SK-N-SH treated with all-trans-retinoic acid at 6 μM for 48 hours (cell line): ENCODE data around the gene BLOC1S6.
A peak's percentile ranks its signal among the peaks of the same experiment; 100 is the strongest.

Experiments
- ATAC-seq: fragments of 200-7000 bp; cut with Tn5 transposase; 3 replicates; pipeline ENCODE4 v1.9.1; 2020; ENCODE audit warnings: mild to moderate bottlenecking, moderate library complexity
- ARNTL ChIP-seq: fragments of 450-650 bp; formaldehyde crosslinking; IDR thresholded peaks from 2 replicates; pipeline ENCODE4 v1.5.0; 2020; ENCODE audit warnings: low read depth, mild to moderate bottlenecking, moderate library complexity, borderline replicate concordance
- BACH2 ChIP-seq: fragments of 250-450 bp; sonication (Bioruptor Pico); IDR thresholded peaks from 2 replicates; pipeline ENCODE4 v1.9.0; 2021; ENCODE audit warnings: mild to moderate bottlenecking, borderline replicate concordance
- CREB5 ChIP-seq: fragments of 250-450 bp; sonication (Bioruptor Pico); IDR thresholded peaks from 2 replicates; pipeline ENCODE4 v1.5.1; 2020; ENCODE audit warnings: low read depth, mild to moderate bottlenecking, moderate library complexity
- CSDC2 ChIP-seq: fragments of 250-450 bp; sonication (Bioruptor Pico); IDR thresholded peaks from 2 replicates; pipeline ENCODE4 v1.5.0; 2020; ENCODE audit warnings: mild to moderate bottlenecking, moderate library complexity
- CSRNP3 ChIP-seq: fragments of 250-450 bp; sonication (Bioruptor Pico); IDR thresholded peaks from 2 replicates; pipeline ENCODE4 v1.5.1; 2021; ENCODE audit warnings: mild to moderate bottlenecking, moderate library complexity
- ESRRG ChIP-seq: fragments of 250-450 bp; sonication (Bioruptor Pico); IDR thresholded peaks from 2 replicates; pipeline ENCODE4 v1.6.1; 2021; ENCODE audit warnings: mild to moderate bottlenecking
- GLIS3 ChIP-seq: fragments of 250-450 bp; sonication (Bioruptor Pico); IDR thresholded peaks from 2 replicates; pipeline ENCODE4 v1.5.0; 2020; ENCODE audit warnings: mild to moderate bottlenecking, moderate library complexity
- OSR1 ChIP-seq: fragments of 250-450 bp; sonication (Bioruptor Pico); IDR thresholded peaks from 2 replicates; pipeline ENCODE4 v1.8.0; 2022; ENCODE audit warnings: moderate library complexity, mild to moderate bottlenecking, inconsistent platforms
- PATZ1 ChIP-seq: fragments of 250-450 bp; sonication (Bioruptor Pico); IDR thresholded peaks from 2 replicates; pipeline ENCODE4 v1.8.0; 2020; ENCODE audit warnings: mild to moderate bottlenecking, moderate library complexity, borderline replicate concordance
- POU6F1 ChIP-seq: fragments of 250-450 bp; sonication (Bioruptor Pico); IDR thresholded peaks from 2 replicates; pipeline ENCODE4 v1.8.0; 2021; ENCODE audit warnings: low read depth, mild to moderate bottlenecking, moderate library complexity, borderline replicate concordance
- PPARA ChIP-seq: fragments of 250-450 bp; sonication (Bioruptor Pico); IDR thresholded peaks from 2 replicates; pipeline ENCODE4 v1.5.0; 2020; ENCODE audit warnings: mild to moderate bottlenecking, borderline replicate concordance
- RARB ChIP-seq: fragments of 250-450 bp; sonication (Bioruptor Pico); IDR thresholded peaks from 2 replicates; pipeline ENCODE4 v1.8.0; 2021; ENCODE audit warnings: mild to moderate bottlenecking, moderate library complexity
- SNAI2 ChIP-seq: fragments of 250-450 bp; sonication (Bioruptor Pico); IDR thresholded peaks from 2 replicates; pipeline ENCODE4 v1.5.0; 2020; ENCODE audit warnings: mild to moderate bottlenecking, moderate library complexity
- TCF4 ChIP-seq: fragments of 250-450 bp; sonication (Bioruptor Pico); IDR thresholded peaks from 2 replicates; pipeline ENCODE4 v1.8.0; 2021; ENCODE audit warnings: mild to moderate bottlenecking, moderate library complexity, borderline replicate concordance
- TOX ChIP-seq: fragments of 250-450 bp; sonication (Bioruptor Pico); IDR thresholded peaks from 2 replicates; pipeline ENCODE4 v1.8.0; 2021; ENCODE audit warnings: mild to moderate bottlenecking, moderate library complexity, borderline replicate concordance
- ZC3H10 ChIP-seq: fragments of 250-450 bp; sonication (Bioruptor Pico); IDR thresholded peaks from 2 replicates; pipeline ENCODE4 v1.5.1; 2021; ENCODE audit warnings: mild to moderate bottlenecking, moderate library complexity
- ZFP30 ChIP-seq: fragments of 450-650 bp; formaldehyde crosslinking; IDR thresholded peaks from 2 replicates; pipeline ENCODE4 v1.5.0; 2022; ENCODE audit warnings: mild to moderate bottlenecking, moderate library complexity
- ZNF8 ChIP-seq: fragments of 450-650 bp; formaldehyde crosslinking; IDR thresholded peaks from 2 replicates; pipeline ENCODE4 v1.5.0; 2020; ENCODE audit warnings: mild to moderate bottlenecking, moderate library complexity

The BLOC1S6 gene

GRCh38 chr15:45637552-45638033, 50.4 kb downstream of the BLOC1S6 start:
- ATAC-seq: no peak

GRCh38 chr15:45640616-45641015, 53.4 kb downstream of the BLOC1S6 start:
- TF ChIP-seq GLIS3 (CRISPR knock-in tag) (no peak), ESRRG (CRISPR knock-in tag) (no peak), PATZ1 (no peak), ZNF8 (CRISPR knock-in tag) (no peak), ZC3H10 (CRISPR knock-in tag) (no peak), TOX (CRISPR knock-in tag) (no peak), PPARA (CRISPR knock-in tag) (no peak), SNAI2 (CRISPR knock-in tag) (no peak), BACH2 (CRISPR knock-in tag) (no peak), CREB5 (no peak), RARB (no peak), ARNTL (CRISPR knock-in tag) (no peak), ZFP30 (CRISPR knock-in tag) (no peak), CSRNP3 (CRISPR knock-in tag) (no peak)
- ATAC-seq: peak; percentile 38; the same call in 2 of the 3 replicates

More at GRCh38 chr15:45637552-45638033, 50.4 kb downstream of the BLOC1S6 start:
- TF ChIP-seq OSR1 (CRISPR knock-in tag): no peak
- no peak for TF ChIP-seq ESRRG (CRISPR knock-in tag)
- no peak for TF ChIP-seq ZC3H10 (CRISPR knock-in tag)
- no peak for TF ChIP-seq POU6F1
- no peak for TF ChIP-seq TCF4 (CRISPR knock-in tag)
- no peak for TF ChIP-seq CREB5
- no peak for TF ChIP-seq ZNF8 (CRISPR knock-in tag)
- TF ChIP-seq CSDC2: no peak
- no peak for TF ChIP-seq PPARA (CRISPR knock-in tag)
- TF ChIP-seq RARB: no peak
- no peak for TF ChIP-seq PATZ1
- TF ChIP-seq SNAI2 (CRISPR knock-in tag): no peak
- TF ChIP-seq GLIS3 (CRISPR knock-in tag): no peak
- TF ChIP-seq TOX (CRISPR knock-in tag): no peak
- no peak for TF ChIP-seq CSRNP3 (CRISPR knock-in tag)
- no peak for TF ChIP-seq BACH2 (CRISPR knock-in tag)
- TF ChIP-seq ZFP30 (CRISPR knock-in tag): no peak
